Measurements from ENCODE around the gene NKX1-1.

NKX1-1 gene

GRCh38 chr4:1365271-1366178, 40.7 kb downstream of the NKX1-1 start:
- no peak for DNase-seq (ENCODE audit: extremely low read depth, insufficient read length)
- TF ChIP-seq CTCF (IDR thresholded peaks at IDR 0.05; ENCODE audit: insufficient read depth, low read length, poor library complexity, severe bottlenecking) = peak; percentile 5
- Histone ChIP-seq H3K36me3 (ENCODE audit: control insufficient read depth, insufficient read depth, low read length) (no peaks in the 10 kb centered on the region; the same call in 1 of the 2 replicates), H3K4me3 (replicated peaks; ENCODE audit: low read depth, low read length) (no peak overlapping the region), H3K27me3 (replicated peaks; ENCODE audit: control insufficient read depth, insufficient read depth, low read length) (no peaks in the 10 kb centered on the region)

GRCh38 chr4:1364748-1365147, 41.5 kb downstream of the NKX1-1 start:
- TF ChIP-seq CTCF (IDR thresholded peaks at IDR 0.05; ENCODE audit: insufficient read depth, low read length, poor library complexity, severe bottlenecking) = no peak
- Histone ChIP-seq H3K36me3 (ENCODE audit: control insufficient read depth, insufficient read depth, low read length) (no peaks in the 10 kb centered on the region; the same call in 1 of the 2 replicates), H3K4me3 (replicated peaks; ENCODE audit: low read depth, low read length) (no peak overlapping the region), H3K27me3 (replicated peaks; ENCODE audit: control insufficient read depth, insufficient read depth, low read length) (no peaks in the 10 kb centered on the region)
- DNase-seq (ENCODE audit: extremely low read depth, insufficient read length) = no peak

GRCh38 chr4:1364217-1364616, 42.0 kb downstream of the NKX1-1 start:
- Histone ChIP-seq H3K27me3 (replicated peaks; ENCODE audit: control insufficient read depth, insufficient read depth, low read length) (no peaks in the 10 kb centered on the region), H3K4me3 (replicated peaks; ENCODE audit: low read depth, low read length) (no peak overlapping the region), H3K36me3 (ENCODE audit: control insufficient read depth, insufficient read depth, low read length) (no peaks in the 10 kb centered on the region; the same call in 1 of the 2 replicates)
- DNase-seq (ENCODE audit: extremely low read depth, insufficient read length) = no peak
- no peak for TF ChIP-seq CTCF (IDR thresholded peaks at IDR 0.05; ENCODE audit: insufficient read depth, low read length, poor library complexity, severe bottlenecking)

- Histone ChIP-seq H3K27me3 (replicated peaks; ENCODE audit: control insufficient read depth, insufficient read depth, low read length) (no peaks in the 10 kb centered on the region), H3K4me3 (replicated peaks; ENCODE audit: low read depth, low read length) (no peak overlapping the region), H3K36me3 (ENCODE audit: control insufficient read depth, insufficient read depth, low read length) (no peaks in the 10 kb centered on the region; the same call in 1 of the 2 replicates)
- DNase-seq (ENCODE audit: extremely low read depth, insufficient read length) = no peak
- no peak for TF ChIP-seq CTCF (IDR thresholded peaks at IDR 0.05; ENCODE audit: insufficient read depth, low read length, poor library complexity, severe bottlenecking)
Observed at GRCh38 chr4:1363513-1363912, 42.7 kb downstream of the NKX1-1 start.

- no peaks in the 10 kb centered on the region for H3K27me3 ChIP-seq (replicated peaks; ENCODE audit: control insufficient read depth, insufficient read depth, low read length)
Observed at GRCh38 chr4:1362521-1362920, 43.7 kb downstream of the NKX1-1 start.

More at GRCh38 chr4:1362521-1362920, 43.7 kb downstream of the NKX1-1 start:
- DNase-seq (ENCODE audit: extremely low read depth, insufficient read length) = no peak
- H3K4me3 ChIP-seq (replicated peaks; ENCODE audit: low read depth, low read length) = no peak overlapping the region
- peaks cover under 1% of the 10 kb centered on the region; the same call in 1 of the 2 replicates for H3K36me3 ChIP-seq (ENCODE audit: control insufficient read depth, insufficient read depth, low read length)
- TF ChIP-seq CTCF (IDR thresholded peaks at IDR 0.05; ENCODE audit: insufficient read depth, low read length, poor library complexity, severe bottlenecking) = no peak

All from GM06990 (cell line).